NCI-H1105 (cell line): ENCODE measurements around the gene UBQLNL.

Source experiments
- DNase-seq: peaks from one replicate; lab custom pipeline; 2025; lab: John Stamatoyannopoulos, UW

The UBQLNL gene

GRCh38 chr11:5516599-5516998, at the start of gene UBQLNL:
Gene UBQLNL, minus strand, starts transcription at chr11:5516699. Its CDS starts 258 bp downstream, at chr11:5516441.
- no peak for DNase-seq

GRCh38 chr11:5564259-5565019, 47.9 kb upstream of the UBQLNL start:
- no peak for DNase-seq

GRCh38 chr11:5557751-5558150, 41.3 kb upstream of the UBQLNL start:
- DNase-seq = no peak

- no peak for DNase-seq
Observed at GRCh38 chr11:5556596-5557188, 40.2 kb upstream of the UBQLNL start.

GRCh38 chr11:5553343-5553742, 36.8 kb upstream of the UBQLNL start:
- no peak for DNase-seq

- no peak for DNase-seq
Observed at GRCh38 chr11:5550440-5551095, 34.1 kb upstream of the UBQLNL start.

GRCh38 chr11:5548440-5548839, 31.9 kb upstream of the UBQLNL start, which contains the start of gene OR52H1:
Gene OR52H1, minus strand, starts transcription at chr11:5548540. Its CDS starts 3,035 bp downstream, at chr11:5545505.
- no peak for DNase-seq

- no peak for DNase-seq
Observed at GRCh38 chr11:5547982-5548381, 31.5 kb upstream of the UBQLNL start.

- no peak for DNase-seq
Observed at GRCh38 chr11:5546457-5546856, 30.0 kb upstream of the UBQLNL start.

GRCh38 chr11:5541427-5541826, 24.9 kb upstream of the UBQLNL start:
- no peak for DNase-seq

GRCh38 chr11:5536482-5536881, 20.0 kb upstream of the UBQLNL start:
- no peak for DNase-seq

- DNase-seq = no peak
Observed at GRCh38 chr11:5534046-5534445, 17.5 kb upstream of the UBQLNL start.

GRCh38 chr11:5531053-5531831, 14.7 kb upstream of the UBQLNL start:
- no peak for DNase-seq

GRCh38 chr11:5528495-5528894, 12.0 kb upstream of the UBQLNL start:
- no peak for DNase-seq

GRCh38 chr11:5527716-5528115, 11.2 kb upstream of the UBQLNL start:
- no peak for DNase-seq

GRCh38 chr11:5524756-5525155, 8.3 kb upstream of the UBQLNL start:
- DNase-seq = no peak

GRCh38 chr11:5522308-5522707, 5.8 kb upstream of the UBQLNL start:
- no peak for DNase-seq

- no peak for DNase-seq
Observed at GRCh38 chr11:5521540-5521939, 5.0 kb upstream of the UBQLNL start.

GRCh38 chr11:5514841-5515240, 1.7 kb downstream of the UBQLNL start:
- DNase-seq = no peak

- no peak for DNase-seq
Observed at GRCh38 chr11:5509803-5510202, 6.7 kb downstream of the UBQLNL start, which contains the start of gene UBQLN3. Gene UBQLN3, minus strand, starts transcription at chr11:5509957. Its CDS starts 399 bp downstream, at chr11:5509558.

GRCh38 chr11:5508605-5509004, 7.9 kb downstream of the UBQLNL start:
- no peak for DNase-seq

GRCh38 chr11:5507933-5508305, 8.6 kb downstream of the UBQLNL start:
- no peak for DNase-seq
